K562 (cell line): ENCODE results near the gene POLRMT. TPM values are rescaled to one million over a fixed set of nuclear protein-coding genes. Genes with fewer than 3 reads are reported as not detected.

Experiments used
- HMG20B ChIP-seq: fragments of 250-450 bp; sonication (Bioruptor Pico); IDR thresholded peaks from 2 replicates; pipeline ENCODE4 v1.5.0; 2021; ENCODE audit warnings: mild to moderate bottlenecking
- KDM5B ChIP-seq: fragments of 200-600 bp; sonication (generic); IDR thresholded peaks from 2 replicates; pipeline ENCODE4 v1.6.1; 2012; ENCODE audit warnings: low read depth, mild to moderate bottlenecking, moderate library complexity, low read length, control low read depth, inconsistent platforms; ENCODE audit not compliant: insufficient replicate concordance
- NCOA2 ChIP-seq, 2 experiments: fragments of 450-650 bp; IDR thresholded peaks; 2 replicates each; pipeline ENCODE4 v1.6.1; 2018; ENCODE audit warnings: mild to moderate bottlenecking in 2 of 2, moderate library complexity in 1 of 2; ENCODE audit not compliant: partially characterized antibody in 2 of 2
- NELFE ChIP-seq: IDR thresholded peaks from 2 replicates; pipeline ENCODE4 v1.6.1; 2011; ENCODE audit warnings: mild to moderate bottlenecking; ENCODE audit not compliant: insufficient read depth, insufficient read length
- PML ChIP-seq: IDR thresholded peaks from 2 replicates; pipeline ENCODE4 v1.6.1; 2012; ENCODE audit warnings: low read length, inconsistent platforms
- POLR2A ChIP-seq: fragments of 450-650 bp; conservative IDR thresholded peaks from 2 replicates; pipeline ENCODE4 v1.6.1; 2016
- RFX1 ChIP-seq: fragments of 450-650 bp; IDR thresholded peaks from 2 replicates; pipeline ENCODE4 v1.6.1; 2016; ENCODE audit warnings: mild to moderate bottlenecking, moderate library complexity
- SMARCB1 ChIP-seq: IDR thresholded peaks from 2 replicates; pipeline ENCODE4 v1.6.1; 2011; ENCODE audit warnings: improper control_type of control experiment, low read depth; ENCODE audit not compliant: insufficient read length
- SRSF3 ChIP-seq: fragments of 200-400 bp; formaldehyde crosslinking; IDR thresholded peaks from 2 replicates; pipeline ENCODE4 v1.6.1; 2016; ENCODE audit warnings: mild to moderate bottlenecking, low read length, moderate library complexity; ENCODE audit not compliant: insufficient read depth
- TARDBP ChIP-seq: fragments of 450-650 bp; IDR thresholded peaks from 2 replicates; pipeline ENCODE4 v1.6.1; 2016
- TCF3 ChIP-seq: sonication (generic); formaldehyde crosslinking; IDR thresholded peaks from 2 replicates; pipeline ENCODE4 v1.4.0; 2020; ENCODE audit warnings: mild to moderate bottlenecking, missing genetic modification reagents
- TEAD2 ChIP-seq: fragments of 450-650 bp; IDR thresholded peaks from 2 replicates; pipeline ENCODE4 v1.6.1; 2016; ENCODE audit warnings: missing genetic modification characterization, control low read depth, missing compliant biosample characterization
- XRCC5 ChIP-seq: fragments of 200-400 bp; formaldehyde crosslinking; IDR thresholded peaks from 2 replicates; pipeline ENCODE4 v1.6.1; 2017; ENCODE audit warnings: low read depth, mild to moderate bottlenecking, low read length
- ZBTB34 ChIP-seq: fragments of 250-450 bp; sonication (Bioruptor Pico); IDR thresholded peaks from 2 replicates; pipeline ENCODE4 v1.8.0; 2021; ENCODE audit warnings: mild to moderate bottlenecking, moderate library complexity
- ZNF143 ChIP-seq: sonication (generic); formaldehyde crosslinking; IDR thresholded peaks from 2 replicates; pipeline ENCODE4 v1.9.0; 2022; ENCODE audit warnings: mild to moderate bottlenecking, missing genetic modification reagents
- ZNF212 ChIP-seq: fragments of 450-650 bp; formaldehyde crosslinking; IDR thresholded peaks from 2 replicates; pipeline ENCODE4 v1.4.0; 2020; ENCODE audit warnings: mild to moderate bottlenecking
- ZNF282 ChIP-seq: sonication (generic); formaldehyde crosslinking; IDR thresholded peaks from 2 replicates; pipeline ENCODE4 v1.8.1; 2023; ENCODE audit warnings: missing genetic modification reagents
- ZNF384 ChIP-seq: IDR thresholded peaks from 2 replicates; pipeline ENCODE4 v1.6.1; 2012; ENCODE audit warnings: low read depth, low read length, improper control_type of control experiment
- ZNF57 ChIP-seq: fragments of 450-650 bp; formaldehyde crosslinking; IDR thresholded peaks from 2 replicates; pipeline ENCODE4 v1.4.0; 2020; ENCODE audit warnings: mild to moderate bottlenecking, moderate library complexity
- ZNF707 ChIP-seq: fragments of 250-450 bp; sonication (Bioruptor Pico); conservative IDR thresholded peaks from 2 replicates; pipeline ENCODE4 v1.8.0; 2022; ENCODE audit warnings: inconsistent platforms, mild to moderate bottlenecking, moderate library complexity
- polyA plus RNA-seq, 8 experiments: library from polyadenylated mRNA; depleted of rRNA in 4 of 8; stranded (reverse) in 5 of 8; unstranded in 3 of 8; fragments of >200 nt; fragmentation: Nextera tagmentation in 2 of 8; fragmentation: Illumina TruSeq in 1 of 8; extraction: Ambion mirVana in 2 of 8; extraction: Trizol in 1 of 8; gene quantifications; 2 replicates each; pipeline versions ENCODE4 v1.2.1 to v1.2.3, GENCODE V29; 2011 to 2014; ENCODE audit warnings: inconsistent platforms in 1 of 8, missing spikeins in 1 of 8
- total RNA-seq, 7 experiments: library from RNA; depleted of rRNA in 6 of 7; stranded (reverse); fragments of >200 nt in 6 of 7; fragmentation: Illumina TruSeq in 2 of 7; extraction: Trizol in 2 of 7; gene quantifications; 2 replicates each; pipeline versions ENCODE4 v1.2.1 to v1.2.3, GENCODE V29; 2011 to 2021; ENCODE audit warnings: low replicate concordance in 1 of 7
- TF ChIP-seq, protein P1 (sequence below): fragments of 250-450 bp; sonication (Bioruptor Pico); IDR thresholded peaks from 2 replicates; pipeline ENCODE4 v1.8.0; 2021; ENCODE audit warnings: moderate library complexity, mild to moderate bottlenecking, inconsistent platforms
- TF ChIP-seq, protein P2 (sequence below): fragments of 250-450 bp; sonication (Bioruptor Pico); IDR thresholded peaks from 2 replicates; pipeline ENCODE4 v1.6.1; 2021; ENCODE audit warnings: mild to moderate bottlenecking
- TF ChIP-seq, protein P3 (sequence below): fragments of 250-450 bp; sonication (Bioruptor Pico); IDR thresholded peaks from 2 replicates; pipeline ENCODE4 v1.4.0; 2020; ENCODE audit warnings: mild to moderate bottlenecking, moderate library complexity
- TF ChIP-seq, protein P4 (sequence below): fragments of 450-650 bp; formaldehyde crosslinking; IDR thresholded peaks from 2 replicates; pipeline ENCODE4 v1.4.0; 2022; ENCODE audit warnings: mild to moderate bottlenecking, moderate library complexity

POLRMT gene
- total and polyA plus RNA-seq, 9 of the 15 experiments (the other 6 are each of a cell fraction or from before 2014, with no cell fraction given): 30.3 to 144 (median 68.0) TPM

GRCh38 chr19:591099-591958 is 42.0 kb downstream of the POLRMT start (continued):
- TF ChIP-seq PML (no peak), SMARCB1 (peak; percentile 53), SRSF3 (no peak), XRCC5 (no peak), ZBTB34 (no peak), POLR2A (no peak), TEAD2 (tag) (no peak), TCF3 (peak; percentile 27; the same call in 1 of the 2 replicates), ZNF57 (CRISPR knock-in tag) (no peak), NELFE (no peak), TARDBP (no peak), ZNF384 (no peak), ZNF707 (CRISPR knock-in tag) (no peak), RFX1 (no peak), ZNF143 (no peak), NCOA2 (IDR thresholded peaks at IDR 0.05; ENCODE audit: partially characterized antibody in 2 of 2) (no peak), ZNF212 (CRISPR knock-in tag) (no peak), ZNF282 (CRISPR knock-in tag) (no peak), KDM5B (no peak), HMG20B (CRISPR knock-in tag) (no peak)
- TF ChIP-seq, protein P1, sequence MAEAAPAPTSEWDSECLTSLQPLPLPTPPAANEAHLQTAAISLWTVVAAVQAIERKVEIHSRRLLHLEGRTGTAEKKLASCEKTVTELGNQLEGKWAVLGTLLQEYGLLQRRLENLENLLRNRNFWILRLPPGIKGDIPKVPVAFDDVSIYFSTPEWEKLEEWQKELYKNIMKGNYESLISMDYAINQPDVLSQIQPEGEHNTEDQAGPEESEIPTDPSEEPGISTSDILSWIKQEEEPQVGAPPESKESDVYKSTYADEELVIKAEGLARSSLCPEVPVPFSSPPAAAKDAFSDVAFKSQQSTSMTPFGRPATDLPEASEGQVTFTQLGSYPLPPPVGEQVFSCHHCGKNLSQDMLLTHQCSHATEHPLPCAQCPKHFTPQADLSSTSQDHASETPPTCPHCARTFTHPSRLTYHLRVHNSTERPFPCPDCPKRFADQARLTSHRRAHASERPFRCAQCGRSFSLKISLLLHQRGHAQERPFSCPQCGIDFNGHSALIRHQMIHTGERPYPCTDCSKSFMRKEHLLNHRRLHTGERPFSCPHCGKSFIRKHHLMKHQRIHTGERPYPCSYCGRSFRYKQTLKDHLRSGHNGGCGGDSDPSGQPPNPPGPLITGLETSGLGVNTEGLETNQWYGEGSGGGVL: no peak
- TF ChIP-seq, protein P2, sequence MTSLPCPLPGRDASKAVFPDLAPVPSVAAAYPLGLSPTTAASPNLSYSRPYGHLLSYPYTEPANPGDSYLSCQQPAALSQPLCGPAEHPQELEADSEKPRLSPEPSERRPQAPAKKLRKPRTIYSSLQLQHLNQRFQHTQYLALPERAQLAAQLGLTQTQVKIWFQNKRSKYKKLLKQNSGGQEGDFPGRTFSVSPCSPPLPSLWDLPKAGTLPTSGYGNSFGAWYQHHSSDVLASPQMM (CRISPR knock-in tag): no peak
- TF ChIP-seq, protein P3, sequence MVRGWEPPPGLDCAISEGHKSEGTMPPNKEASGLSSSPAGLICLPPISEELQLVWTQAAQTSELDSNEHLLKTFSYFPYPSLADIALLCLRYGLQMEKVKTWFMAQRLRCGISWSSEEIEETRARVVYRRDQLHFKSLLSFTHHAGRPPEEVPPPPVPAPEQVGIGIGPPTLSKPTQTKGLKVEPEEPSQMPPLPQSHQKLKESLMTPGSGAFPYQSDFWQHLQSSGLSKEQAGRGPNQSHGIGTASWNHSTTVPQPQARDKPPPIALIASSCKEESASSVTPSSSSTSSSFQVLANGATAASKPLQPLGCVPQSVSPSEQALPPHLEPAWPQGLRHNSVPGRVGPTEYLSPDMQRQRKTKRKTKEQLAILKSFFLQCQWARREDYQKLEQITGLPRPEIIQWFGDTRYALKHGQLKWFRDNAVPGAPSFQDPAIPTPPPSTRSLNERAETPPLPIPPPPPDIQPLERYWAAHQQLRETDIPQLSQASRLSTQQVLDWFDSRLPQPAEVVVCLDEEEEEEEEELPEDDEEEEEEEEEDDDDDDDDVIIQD (CRISPR knock-in tag): no peak
- TF ChIP-seq, protein P4, sequence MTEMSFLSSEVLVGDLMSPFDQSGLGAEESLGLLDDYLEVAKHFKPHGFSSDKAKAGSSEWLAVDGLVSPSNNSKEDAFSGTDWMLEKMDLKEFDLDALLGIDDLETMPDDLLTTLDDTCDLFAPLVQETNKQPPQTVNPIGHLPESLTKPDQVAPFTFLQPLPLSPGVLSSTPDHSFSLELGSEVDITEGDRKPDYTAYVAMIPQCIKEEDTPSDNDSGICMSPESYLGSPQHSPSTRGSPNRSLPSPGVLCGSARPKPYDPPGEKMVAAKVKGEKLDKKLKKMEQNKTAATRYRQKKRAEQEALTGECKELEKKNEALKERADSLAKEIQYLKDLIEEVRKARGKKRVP (CRISPR knock-in tag): no peak
